Stimulated activated CD8-positive, alpha-beta memory T cell treated with anti-CD3 and anti-CD28 coated beads, Interleukin-15, amount 100 ng/mL, for 24 hours (primary cell): Measurements from ENCODE around the gene SSR3.
A peak's percentile ranks its signal among the peaks of the same experiment; 100 is the strongest.
"Not testable (repeated sequence)": the region's sequence is repeated elsewhere in the genome, so short reads cannot be mapped to it uniquely, and the experiment has no call there.

ENCODE experiments used
- DNase-seq: peaks from one replicate; pipeline ENCODE4 v3.0.0-alpha.2; 2020; ENCODE audit warnings: low read depth

Gene SSR3

DNA sequence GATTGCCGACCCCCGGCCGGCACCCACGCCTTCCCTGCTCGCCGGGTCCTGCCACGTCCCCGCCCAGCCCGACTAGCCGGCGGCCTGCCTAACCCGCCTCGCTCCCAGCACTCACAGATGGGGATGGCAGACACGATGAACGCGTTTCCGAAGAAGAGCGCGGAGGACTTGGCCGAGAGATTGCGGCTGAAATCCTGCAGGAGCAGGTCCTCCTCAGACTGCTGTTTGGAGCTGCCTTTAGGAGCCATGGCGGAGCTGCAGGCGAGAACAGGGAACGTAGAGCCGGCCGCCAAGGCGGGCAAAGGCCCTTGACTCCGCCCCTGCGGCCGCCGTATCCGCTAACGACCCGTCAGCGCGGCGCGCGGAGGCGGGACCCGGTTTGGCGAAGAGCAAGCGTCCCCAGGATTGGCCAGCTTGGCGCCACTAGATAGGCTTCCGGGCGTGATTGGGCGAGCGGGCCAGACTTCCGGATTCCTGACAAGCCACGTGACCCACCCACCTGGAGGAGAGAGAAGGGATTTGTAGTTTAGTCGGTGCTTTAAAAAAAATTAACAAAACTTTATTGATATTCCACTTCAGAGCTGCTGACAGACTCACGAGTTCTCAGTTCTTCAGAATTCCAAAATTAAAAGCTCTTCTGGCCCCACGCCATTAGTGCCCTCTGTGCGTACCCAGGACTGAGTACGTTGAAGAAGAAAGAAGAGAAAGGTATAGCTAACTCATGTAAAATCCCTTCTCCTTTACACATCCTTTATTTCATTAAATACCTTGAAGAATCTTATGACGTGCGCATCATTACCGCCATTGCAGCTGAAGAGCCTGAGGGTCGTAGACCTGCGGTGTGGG is at the start of gene SSR3:
SSR3 (minus strand) TSS at position 276 of the 846 bp plus-strand sequence; CDS start at position 248, 28 bp downstream.
- DNase-seq, result peak; percentile 96

- no peak for DNase-seq
Measured at GRCh38 chr3:156604064-156604641, 49.2 kb upstream of the SSR3 start.

DNA sequence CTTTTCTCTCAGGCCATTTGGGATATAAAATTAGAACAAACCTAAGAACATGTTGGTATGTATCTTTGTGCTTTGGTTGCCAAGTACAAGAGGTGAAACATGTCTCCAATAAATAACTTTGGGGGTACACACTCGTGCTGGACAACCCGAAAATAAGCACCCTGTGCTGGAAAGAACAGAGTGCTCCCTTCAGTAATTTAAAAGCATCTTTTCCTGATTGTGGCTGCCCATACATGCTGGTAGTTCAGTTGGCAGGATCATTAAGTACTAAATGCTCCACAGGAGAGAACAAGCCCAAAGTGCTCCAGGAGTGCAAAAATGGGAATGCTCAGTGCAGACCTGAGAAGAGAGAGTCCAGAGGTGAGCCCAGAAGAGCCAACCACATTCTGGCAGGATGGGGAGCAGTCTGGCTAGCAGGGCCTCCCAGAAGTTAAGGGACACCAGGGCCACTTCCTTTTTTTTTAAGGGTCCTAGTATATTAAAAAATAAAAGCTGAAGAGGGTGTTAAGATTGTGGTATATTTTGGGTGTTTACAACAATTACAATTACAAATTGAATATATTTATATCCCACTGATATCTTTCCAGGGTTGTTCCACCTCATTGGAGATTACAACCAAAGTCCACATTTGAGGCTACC is 48.6 kb upstream of the SSR3 start:
- no peak for DNase-seq

- no peak for DNase-seq
Measured at GRCh38 chr3:156602424-156602823, 47.5 kb upstream of the SSR3 start.

- no peak for DNase-seq
Measured at GRCh38 chr3:156601497-156601896, 46.6 kb upstream of the SSR3 start.

DNA sequence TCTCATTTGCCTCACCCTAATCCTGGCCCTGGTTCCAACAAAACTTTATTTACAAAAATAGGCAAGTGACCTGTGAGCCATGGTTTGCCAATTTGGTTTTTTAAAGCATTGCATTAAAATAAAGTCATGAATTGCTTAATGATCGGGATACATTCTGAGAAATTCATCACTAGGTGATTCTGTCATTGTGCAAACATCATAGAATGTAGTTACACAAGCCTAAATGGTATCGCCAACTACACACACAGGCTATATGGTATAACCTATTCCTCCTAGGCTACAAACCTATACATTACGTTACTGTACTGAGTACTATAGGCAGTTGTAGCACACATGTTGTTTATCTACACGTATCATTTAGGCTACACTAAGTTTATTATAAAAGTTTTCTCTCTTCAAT is 45.9 kb upstream of the SSR3 start:
- DNase-seq, result no peak

DNA sequence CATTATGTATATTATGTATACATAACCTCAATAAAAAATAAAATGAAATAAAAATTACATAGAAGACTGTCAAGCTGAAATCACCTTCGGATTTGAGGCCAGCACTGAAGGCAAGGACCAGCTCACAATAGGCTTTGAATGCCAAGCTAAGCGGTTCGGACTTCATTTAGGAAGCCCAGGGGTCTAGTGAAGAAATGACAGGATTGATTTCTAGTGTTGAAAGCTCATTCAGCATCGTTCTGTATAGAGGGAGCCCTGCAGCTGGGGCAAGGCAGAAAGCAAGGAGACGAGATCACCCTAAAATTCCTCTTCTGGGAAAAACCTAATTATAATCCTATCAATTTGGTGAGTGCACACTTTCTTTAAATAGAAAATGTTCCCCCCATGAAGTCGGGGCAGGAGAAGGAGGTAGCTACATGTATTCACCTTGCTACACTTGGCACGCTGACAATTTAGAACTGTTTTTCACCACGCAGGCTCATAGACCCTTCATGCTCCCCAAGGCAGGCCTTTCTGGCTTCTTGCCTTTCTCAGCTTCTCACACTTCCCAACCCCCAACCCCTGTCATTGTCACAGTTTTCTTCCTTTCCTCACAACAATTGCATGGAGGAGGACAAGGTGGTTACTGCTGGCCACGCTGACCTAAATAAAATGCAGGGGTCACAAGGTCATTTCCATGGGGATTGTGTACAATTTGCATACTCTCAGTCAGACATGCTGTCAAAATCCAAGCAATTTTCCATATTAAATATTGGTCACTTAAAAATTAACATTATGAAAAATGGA is 44.4 kb upstream of the SSR3 start:
- no peak for DNase-seq

DNA sequence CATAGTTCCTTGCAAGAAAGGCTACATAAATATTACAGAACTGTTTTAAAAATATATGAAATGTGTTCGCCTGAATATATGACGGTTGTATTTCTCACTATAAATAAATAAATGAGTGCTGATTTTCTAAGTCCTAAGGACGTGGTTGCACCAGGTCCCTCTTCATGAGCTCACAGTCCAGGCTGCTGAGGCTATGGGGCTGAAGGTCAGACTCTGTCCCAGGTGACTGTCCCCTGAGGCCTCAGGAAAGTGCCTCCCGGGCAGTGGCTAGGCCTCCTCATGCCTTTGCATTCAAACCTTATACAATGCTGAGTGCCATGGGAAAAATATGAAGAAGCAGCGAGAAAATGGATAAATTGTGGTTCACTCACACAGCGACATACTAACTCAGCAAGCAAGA is 43.5 kb upstream of the SSR3 start:
- DNase-seq, result no peak

DNA sequence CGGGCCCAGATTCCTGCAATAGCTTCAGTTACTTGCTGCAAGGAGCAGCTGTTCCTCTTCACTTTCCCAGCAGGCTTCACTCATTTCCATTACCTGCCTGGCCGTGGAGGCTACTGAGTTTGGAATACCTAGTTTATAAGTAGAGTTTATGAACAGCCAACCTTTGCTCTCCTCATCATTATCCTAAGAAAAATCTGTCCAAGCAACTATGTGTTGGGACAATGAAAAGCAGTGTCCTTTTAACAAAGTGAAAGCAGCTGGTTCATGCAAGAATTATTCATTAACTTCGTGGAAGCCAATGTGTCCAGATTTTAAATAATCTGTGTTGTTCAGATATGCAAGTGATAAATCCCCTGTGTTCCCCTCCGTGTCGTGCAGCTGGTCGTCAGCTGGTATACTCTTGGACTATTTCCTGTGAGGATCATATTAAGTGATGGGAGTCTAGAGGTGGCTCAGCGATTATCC is 39.3 kb upstream of the SSR3 start:
- DNase-seq, result no peak

GRCh38 chr3:156593814-156594213 is 38.9 kb upstream of the SSR3 start:
- no peak for DNase-seq

DNA sequence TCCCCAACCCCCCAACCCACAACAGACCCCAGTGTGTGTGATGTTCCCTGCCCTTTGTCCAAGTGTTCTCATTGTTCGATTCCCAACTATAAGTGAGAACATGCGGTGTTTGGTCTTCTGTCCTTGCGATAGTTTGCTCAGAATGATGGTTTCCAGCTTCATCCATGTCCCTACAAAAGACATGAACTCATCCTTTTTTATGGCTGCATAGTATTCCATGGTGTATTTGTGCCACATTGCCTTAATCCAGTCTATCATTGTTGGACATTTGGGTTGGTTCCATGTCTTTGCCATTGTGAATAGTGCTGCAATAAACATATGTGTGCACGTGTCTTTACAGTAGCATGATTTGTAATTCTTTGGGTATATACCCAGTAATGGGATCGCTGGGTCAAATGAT is 34.9 kb upstream of the SSR3 start:
- not testable (repeated sequence) for DNase-seq

DNA sequence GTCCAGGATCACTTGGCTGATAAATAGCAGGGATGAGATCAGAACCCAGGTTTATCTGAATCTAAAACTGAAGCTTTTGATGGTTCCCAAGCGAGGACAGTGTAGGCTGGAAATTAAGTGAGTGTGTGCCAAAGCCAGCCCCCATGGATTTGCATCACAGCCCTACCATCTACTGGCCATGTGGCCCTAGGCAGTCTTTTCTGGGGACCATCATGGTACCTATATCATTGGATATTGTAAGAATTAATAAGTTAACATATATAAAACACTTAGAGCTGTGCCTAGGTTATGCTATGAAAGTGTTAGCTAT is 32.8 kb upstream of the SSR3 start:
- no peak for DNase-seq

DNA sequence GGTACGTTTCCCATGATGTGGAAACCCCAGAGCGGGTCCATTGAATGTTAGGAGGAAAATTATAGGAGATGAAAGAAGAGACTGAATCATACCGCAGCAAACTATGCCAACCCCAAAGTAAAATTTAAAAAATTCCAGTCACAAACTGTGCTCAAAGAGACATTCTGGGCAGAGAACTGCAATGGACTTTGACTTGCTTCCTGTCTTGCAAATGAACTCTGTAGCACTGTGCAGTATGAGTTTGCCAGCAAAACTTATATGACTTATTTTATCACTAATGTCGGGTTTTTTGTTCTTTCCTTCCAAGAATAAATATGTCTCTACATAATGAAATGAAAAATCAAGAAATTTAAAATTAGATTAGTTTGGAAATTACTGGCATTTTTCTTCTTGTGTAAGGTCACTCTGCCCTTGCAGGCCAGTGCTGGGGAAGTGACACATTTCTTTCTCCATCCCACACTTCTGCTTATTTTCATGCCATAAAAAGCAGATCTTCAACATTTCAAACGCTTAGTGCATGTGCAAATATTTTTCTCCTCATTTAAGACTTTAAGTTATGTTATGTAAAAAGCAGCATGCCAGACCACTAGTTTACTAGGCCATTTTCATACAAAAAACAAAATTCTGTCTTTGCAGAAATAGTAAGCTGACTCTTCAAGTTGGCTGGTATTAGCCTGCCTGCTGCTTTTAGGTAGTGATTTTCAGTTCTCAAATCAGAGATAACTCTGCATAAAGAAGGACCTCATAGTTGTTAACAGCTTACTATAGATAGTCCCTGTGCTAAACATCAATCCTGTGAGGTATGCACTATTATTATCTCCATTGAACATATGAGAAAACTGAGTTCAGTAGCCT is 32.2 kb upstream of the SSR3 start:
- DNase-seq, result no peak

GRCh38 chr3:156583469-156583868 is 28.6 kb upstream of the SSR3 start:
- no peak for DNase-seq

DNA sequence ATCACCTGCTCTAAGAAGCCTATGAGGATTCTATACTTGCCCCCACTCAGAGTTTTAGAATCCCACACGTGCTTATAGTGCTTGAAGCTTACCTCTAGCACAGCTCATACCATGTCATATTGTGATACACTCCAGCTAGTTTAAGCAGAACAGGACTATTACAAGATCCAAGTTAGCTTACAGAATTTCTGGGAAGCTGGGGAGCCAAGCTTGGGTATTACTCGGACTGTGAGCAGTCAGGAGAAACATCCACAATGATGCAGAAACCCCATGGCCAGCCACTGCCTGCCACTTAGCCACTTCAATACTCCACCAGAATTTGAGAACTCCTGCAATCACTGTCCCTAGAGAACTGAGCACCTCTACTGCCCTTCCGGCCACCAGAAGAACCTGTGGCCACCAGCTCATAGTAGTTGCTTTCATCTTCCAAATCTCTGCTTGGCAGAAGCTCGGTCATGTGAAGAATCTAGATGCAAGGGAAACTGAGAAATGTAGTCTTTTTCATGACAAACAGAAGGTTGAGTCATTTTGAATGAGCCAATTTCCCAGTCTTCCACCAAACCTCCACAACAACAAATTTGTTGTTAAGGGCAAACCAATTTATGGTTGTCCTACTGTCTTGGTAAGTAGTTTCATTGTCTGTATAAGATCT is 27.7 kb upstream of the SSR3 start:
- no peak for DNase-seq

- no peak for DNase-seq
Measured at GRCh38 chr3:156581954-156582353, 27.0 kb upstream of the SSR3 start.

DNA sequence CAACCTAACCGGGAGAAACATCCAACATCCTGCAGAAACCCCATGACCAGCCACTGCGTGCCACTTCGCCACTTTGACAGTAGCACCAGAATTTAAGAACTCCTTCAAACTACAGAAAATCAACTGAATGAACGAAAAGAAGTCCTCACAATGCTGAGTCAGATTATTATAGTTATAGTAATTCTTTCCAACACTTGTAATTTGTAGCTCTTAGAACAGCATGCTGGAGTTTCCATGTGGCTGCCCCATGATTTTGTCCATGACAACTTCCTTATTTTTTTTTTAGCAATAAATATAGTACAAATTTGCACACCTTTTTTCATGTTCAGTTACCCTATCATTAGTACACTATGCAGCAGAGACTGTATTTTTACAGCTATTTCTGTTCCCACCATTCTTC is 26.1 kb upstream of the SSR3 start:
- DNase-seq, result no peak

DNA sequence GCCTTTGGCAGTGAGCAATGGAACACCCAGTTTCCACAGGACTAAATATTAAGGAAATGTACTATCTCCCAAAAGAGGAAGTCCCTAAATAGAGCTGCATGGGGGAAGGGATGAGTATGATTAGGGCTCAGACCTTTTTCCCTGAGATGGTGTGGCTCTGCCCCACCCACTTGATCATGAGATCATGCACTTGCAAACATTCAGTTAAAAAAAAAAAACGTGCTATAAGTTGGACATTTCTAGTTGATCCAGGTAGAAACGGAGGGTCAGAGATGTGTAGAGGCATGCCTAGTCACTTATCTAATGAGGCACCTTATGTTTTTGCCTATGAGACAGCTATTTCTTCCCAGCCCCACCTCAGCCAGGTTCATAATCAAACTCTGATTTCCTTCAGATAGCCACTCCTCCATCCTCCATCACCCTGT is 24.5 kb upstream of the SSR3 start:
- DNase-seq, result no peak

- no peak for DNase-seq
Measured at GRCh38 chr3:156577736-156578135, 22.8 kb upstream of the SSR3 start.

GRCh38 chr3:156576651-156577348 is 21.9 kb upstream of the SSR3 start:
- DNase-seq, result no peak
